Right lobe of liver (tissue), 6 donors: ENCODE results near the gene RAD21L1. TPM values are rescaled to one million over a fixed set of nuclear protein-coding genes. Genes with fewer than 3 reads are reported as not detected.

ENCODE experiments used
- ATAC-seq, 4 donors: fragments of 200-7000 bp; cut with Tn5 transposase; one replicate each; pipeline ENCODE4 v1.9.1; 2020; ENCODE audit warnings: mild to moderate bottlenecking in 4 of 4, moderate library complexity in 4 of 4
- DNase-seq, 3 donors: peaks; one replicate each; pipeline ENCODE4 v3.0.0-alpha.2; 2020
- H3K27ac ChIP-seq, 3 donors: fragments of 200-600 bp; one replicate each; pipeline ENCODE4 v1.8.0; 2022
- H3K27me3 ChIP-seq, 2 donors: fragments of 200-600 bp; one replicate each; pipeline ENCODE4 v1.8.0; 2022
- H3K36me3 ChIP-seq, 4 donors: fragments of 200-600 bp; sonication (generic) in 1 of 4; one replicate each; pipeline versions ENCODE4 v1.5.1 to v1.8.0; 2017 to 2022; ENCODE audit warnings: control low read depth in 1 of 4
- H3K4me1 ChIP-seq, 4 donors: fragments of 200-600 bp; sonication (generic) in 1 of 4; one replicate each; pipeline versions ENCODE4 v1.5.1 to v1.8.0; 2017 to 2022; ENCODE audit warnings: control low read depth in 1 of 4
- H3K4me3 ChIP-seq, 3 donors: fragments of 200-600 bp; one replicate each; pipeline ENCODE4 v1.8.0; 2022
- H3K9me3 ChIP-seq, 4 donors: fragments of 200-600 bp; sonication (generic) in 1 of 4; one replicate each; pipeline versions ENCODE4 v1.5.1 to v1.8.0; 2017 to 2022; ENCODE audit warnings: control low read depth in 1 of 4
- POLR2A ChIP-seq: fragments of 450-650 bp; IDR thresholded peaks from one replicate; pipeline ENCODE4 v1.6.1; 2017; ENCODE audit warnings: antibody characterized with exemption, mild to moderate bottlenecking
- WGBS: methylation state at CpG from one replicate; pipeline ENCODE4 v1.1.6; 2018; ENCODE audit warnings: low coverage, low lambda C conversion rate; ENCODE audit not compliant: insufficient coverage; ENCODE audit errors: missing lambda C conversion rate; 5-methylcytosine and 5-hydroxymethylcytosine counted together
- intact Hi-C, 2 donors: fragments of 100-400 bp; cut with DNase I; formaldehyde crosslinking; loops; one replicate each; pipeline versions ENCODE4 v1.11.2 to v1.14.1; 2022
- total RNA-seq, 6 experiments: library from RNA; depleted of rRNA in 2 of 6; stranded (reverse); fragments of >200 nt in 2 of 6; fragmentation: NEBNext Ultra II Directional in 3 of 6; extraction: Animal tissue kit (Norgen Biotek cat#: 25700) in 3 of 6; gene quantifications; one replicate each; pipeline versions ENCODE4 v1.1.0 to v1.2.4, GENCODE V29; 2016 to 2023
- TF ChIP-seq, protein P1 (sequence below), 4 donors: fragments of 200-600 bp in 3 of 4; fragments of 450-650 bp in 1 of 4; IDR thresholded peaks; one replicate each; pipeline versions ENCODE4 v1.5.1 to v1.8.0; 2016 to 2022; ENCODE audit warnings: antibody characterized with exemption in 4 of 4, mild to moderate bottlenecking in 2 of 4
- donor health status: DM: no; HTN: yes; CAD: no.
- donor health status: DM: no; HTN: no; CAD: no.
- donor health status: DM: no; HTN: no; CAD: no.
- donor health status: DM: no; HTN: yes; CAD: no.
- donor health status: DM: no; HTN: yes; CAD: no.

RAD21L1 gene
- total RNA-seq, 6 experiments from 2014 or later, result not detected

DNA sequence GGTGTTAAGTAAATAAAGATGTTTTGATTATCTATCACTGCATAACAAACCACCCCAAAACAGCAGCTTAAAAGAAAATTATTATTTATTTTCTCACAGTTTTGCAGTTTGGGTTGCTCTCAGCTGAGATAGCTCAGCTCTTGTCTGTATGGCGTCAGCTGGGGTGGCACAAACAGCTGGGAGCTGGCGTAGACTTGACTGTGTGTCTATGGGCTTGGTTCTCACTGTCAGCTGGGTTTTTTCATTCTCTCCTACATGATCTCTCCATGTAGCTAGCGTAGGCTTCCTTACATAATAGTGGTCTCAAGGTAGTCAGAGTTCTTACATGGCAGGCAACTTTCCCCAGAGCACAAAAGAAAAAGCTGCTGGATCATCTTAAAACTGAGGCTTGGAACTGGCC, 34.5 kb upstream of the RAD21L1 start:
- no peaks in the 10 kb centered on the region for H3K27me3 ChIP-seq
- intact Hi-C loops, result no loop called here
- 80% methylated on average over 3 of the region's 3 CpGs for WGBS
- H3K9me3 ChIP-seq, result no peaks in the 10 kb centered on the region
- H3K36me3 ChIP-seq, result no peaks in the 10 kb centered on the region
- H3K27ac ChIP-seq, result no peak overlapping the region
- TF ChIP-seq POLR2A, result no peak
- TF ChIP-seq, protein P1, sequence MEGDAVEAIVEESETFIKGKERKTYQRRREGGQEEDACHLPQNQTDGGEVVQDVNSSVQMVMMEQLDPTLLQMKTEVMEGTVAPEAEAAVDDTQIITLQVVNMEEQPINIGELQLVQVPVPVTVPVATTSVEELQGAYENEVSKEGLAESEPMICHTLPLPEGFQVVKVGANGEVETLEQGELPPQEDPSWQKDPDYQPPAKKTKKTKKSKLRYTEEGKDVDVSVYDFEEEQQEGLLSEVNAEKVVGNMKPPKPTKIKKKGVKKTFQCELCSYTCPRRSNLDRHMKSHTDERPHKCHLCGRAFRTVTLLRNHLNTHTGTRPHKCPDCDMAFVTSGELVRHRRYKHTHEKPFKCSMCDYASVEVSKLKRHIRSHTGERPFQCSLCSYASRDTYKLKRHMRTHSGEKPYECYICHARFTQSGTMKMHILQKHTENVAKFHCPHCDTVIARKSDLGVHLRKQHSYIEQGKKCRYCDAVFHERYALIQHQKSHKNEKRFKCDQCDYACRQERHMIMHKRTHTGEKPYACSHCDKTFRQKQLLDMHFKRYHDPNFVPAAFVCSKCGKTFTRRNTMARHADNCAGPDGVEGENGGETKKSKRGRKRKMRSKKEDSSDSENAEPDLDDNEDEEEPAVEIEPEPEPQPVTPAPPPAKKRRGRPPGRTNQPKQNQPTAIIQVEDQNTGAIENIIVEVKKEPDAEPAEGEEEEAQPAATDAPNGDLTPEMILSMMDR (IDR thresholded peaks at IDR 0.05), result no peak
- DNase-seq (no peak), ATAC-seq (no peak)
- H3K4me1 ChIP-seq, result peaks cover 0 to 19% (median 6%) of the 10 kb centered on the region in 4 donors
- no peak overlapping the region for H3K4me3 ChIP-seq

DNA sequence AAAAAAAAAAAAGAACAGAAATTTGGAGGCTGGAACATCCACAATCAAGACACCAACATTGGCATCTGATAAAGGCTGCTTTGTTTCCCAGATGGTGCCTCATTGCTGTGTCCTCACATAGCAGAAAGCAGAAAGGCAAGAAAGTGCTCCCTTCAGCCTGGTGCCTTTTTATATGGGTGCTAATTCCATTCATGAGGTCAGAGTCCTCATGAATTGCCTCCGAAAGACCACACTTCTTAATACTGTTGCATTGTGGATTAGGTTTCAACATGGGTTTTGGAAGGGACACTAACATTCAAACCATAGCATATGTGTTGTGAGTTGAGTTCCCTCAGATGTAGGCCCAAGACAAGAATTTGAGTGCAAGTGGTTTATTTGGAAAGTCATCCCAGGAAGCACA, 30.6 kb upstream of the RAD21L1 start:
- intact Hi-C loops, result no loop called here
- Histone ChIP-seq H3K4me3 (no peak overlapping the region), H3K27me3 (no peaks in the 10 kb centered on the region), H3K27ac (no peak overlapping the region), H3K4me1 (no peaks in the 10 kb centered on the region), H3K36me3 (no peaks in the 10 kb centered on the region), H3K9me3 (no peaks in the 10 kb centered on the region)
- DNase-seq, result no peak
- TF ChIP-seq POLR2A, result no peak
- TF ChIP-seq, protein P1 (IDR thresholded peaks at IDR 0.05), result no peak
- 63% methylated on average over 1 of the region's 1 CpG for WGBS
- no peak for ATAC-seq

DNA sequence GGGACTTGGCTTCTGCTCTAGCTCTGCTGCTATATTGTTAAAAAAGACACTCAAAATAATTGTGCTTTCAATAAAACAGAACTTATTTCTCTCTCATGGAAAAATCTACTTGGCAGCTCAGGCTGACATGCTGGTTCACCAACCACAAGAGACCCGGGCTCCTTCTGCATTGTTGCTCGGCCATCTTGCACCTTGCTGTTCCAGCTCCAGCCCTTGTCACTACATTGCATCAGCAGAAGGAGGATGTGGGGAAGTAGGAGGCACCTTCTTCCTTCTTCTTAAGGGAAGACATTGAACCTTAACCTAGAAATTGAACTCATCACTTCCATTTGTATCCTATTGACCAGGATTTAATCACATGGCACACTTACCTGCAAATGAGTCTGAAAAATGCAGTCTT, 29.2 kb upstream of the RAD21L1 start:
- H3K27ac ChIP-seq, result no peak overlapping the region
- TF ChIP-seq, protein P1 (IDR thresholded peaks at IDR 0.05), result no peak
- no peak for TF ChIP-seq POLR2A
- 64% methylated on average over 2 of the region's 2 CpGs for WGBS
- H3K4me3 ChIP-seq, result no peak overlapping the region
- intact Hi-C loops, result no loop called here
- H3K27me3 ChIP-seq, result no peaks in the 10 kb centered on the region
- no peak for DNase-seq
- H3K9me3 ChIP-seq, result no peaks in the 10 kb centered on the region
- no peak for ATAC-seq
- no peaks in the 10 kb centered on the region for H3K4me1 ChIP-seq
- H3K36me3 ChIP-seq, result no peaks in the 10 kb centered on the region

DNA sequence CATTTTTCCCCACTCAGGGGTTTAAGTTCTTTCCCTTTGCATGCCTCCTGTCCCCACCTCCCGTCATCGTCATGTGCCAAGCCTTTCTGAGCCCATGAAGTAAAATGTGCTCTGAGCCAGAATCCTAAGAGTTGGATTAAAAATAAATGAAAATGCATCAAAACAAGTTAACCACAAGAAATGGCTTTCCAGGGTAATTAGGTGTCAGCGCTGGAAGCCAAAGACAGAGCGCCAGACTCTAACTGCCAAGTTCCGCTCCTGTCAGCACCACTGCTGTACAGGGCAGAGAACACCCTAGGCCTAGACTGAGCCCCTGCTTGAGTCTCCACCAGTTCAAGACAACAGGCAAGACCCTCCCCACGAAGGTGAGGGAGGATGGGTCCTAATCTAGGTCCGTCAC, 28.0 kb upstream of the RAD21L1 start:
- Histone ChIP-seq H3K27me3 (no peaks in the 10 kb centered on the region), H3K36me3 (no peaks in the 10 kb centered on the region), H3K27ac (no peak overlapping the region), H3K4me1 (no peaks in the 10 kb centered on the region), H3K4me3 (no peak overlapping the region), H3K9me3 (no peaks in the 10 kb centered on the region)
- DNase-seq, result no peak
- TF ChIP-seq, protein P1 (IDR thresholded peaks at IDR 0.05), result no peak
- no peak for TF ChIP-seq POLR2A
- 76% methylated on average over 7 of the region's 7 CpGs for WGBS
- intact Hi-C loops, result no loop called here
- no peak for ATAC-seq

DNA sequence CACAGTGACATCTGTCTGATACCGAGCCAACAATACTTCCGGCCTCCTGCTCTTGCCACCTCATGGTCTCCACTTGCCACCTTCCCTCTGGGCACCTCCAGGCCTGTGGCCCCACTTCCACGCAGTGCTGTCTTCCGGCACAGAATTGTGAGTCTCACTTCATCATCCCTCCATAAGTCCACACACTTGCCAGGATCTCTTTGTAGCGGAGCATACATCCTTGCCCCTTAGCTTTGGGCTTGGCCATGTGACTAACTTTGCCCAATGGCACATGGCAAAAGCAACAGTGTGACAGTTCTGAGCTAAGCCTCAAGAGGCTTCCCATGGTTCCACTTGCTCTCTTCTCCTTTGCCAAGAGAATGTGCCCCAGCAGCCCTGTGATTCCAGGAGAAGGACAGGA, 27.1 kb upstream of the RAD21L1 start:
- H3K27ac ChIP-seq, result no peak overlapping the region
- ATAC-seq, result no peak
- no peak for DNase-seq

More for the DNA sequence above, 27.1 kb upstream of the RAD21L1 start:
- Histone ChIP-seq H3K36me3 (no peaks in the 10 kb centered on the region), H3K27me3 (no peaks in the 10 kb centered on the region), H3K4me1 (no peaks in the 10 kb centered on the region), H3K9me3 (no peaks in the 10 kb centered on the region), H3K4me3 (no peak overlapping the region)
- intact Hi-C loops, result no loop called here
- WGBS, result 92% methylated on average over 5 of the region's 5 CpGs
- TF ChIP-seq POLR2A, result no peak
- TF ChIP-seq, protein P1 (IDR thresholded peaks at IDR 0.05), result no peak
